ENCODE data around the gene SMIM22.

GRCh38 chr16:4778050-4778392, 17.1 kb upstream of the SMIM22 start:
- TF ChIP-seq, protein P1, sequence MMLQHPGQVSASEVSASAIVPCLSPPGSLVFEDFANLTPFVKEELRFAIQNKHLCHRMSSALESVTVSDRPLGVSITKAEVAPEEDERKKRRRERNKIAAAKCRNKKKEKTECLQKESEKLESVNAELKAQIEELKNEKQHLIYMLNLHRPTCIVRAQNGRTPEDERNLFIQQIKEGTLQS (IDR thresholded peaks at IDR 0.05), result no peak
- TF ChIP-seq YY1 (IDR thresholded peaks at IDR 0.05), result no peak
- TF ChIP-seq, protein P2, sequence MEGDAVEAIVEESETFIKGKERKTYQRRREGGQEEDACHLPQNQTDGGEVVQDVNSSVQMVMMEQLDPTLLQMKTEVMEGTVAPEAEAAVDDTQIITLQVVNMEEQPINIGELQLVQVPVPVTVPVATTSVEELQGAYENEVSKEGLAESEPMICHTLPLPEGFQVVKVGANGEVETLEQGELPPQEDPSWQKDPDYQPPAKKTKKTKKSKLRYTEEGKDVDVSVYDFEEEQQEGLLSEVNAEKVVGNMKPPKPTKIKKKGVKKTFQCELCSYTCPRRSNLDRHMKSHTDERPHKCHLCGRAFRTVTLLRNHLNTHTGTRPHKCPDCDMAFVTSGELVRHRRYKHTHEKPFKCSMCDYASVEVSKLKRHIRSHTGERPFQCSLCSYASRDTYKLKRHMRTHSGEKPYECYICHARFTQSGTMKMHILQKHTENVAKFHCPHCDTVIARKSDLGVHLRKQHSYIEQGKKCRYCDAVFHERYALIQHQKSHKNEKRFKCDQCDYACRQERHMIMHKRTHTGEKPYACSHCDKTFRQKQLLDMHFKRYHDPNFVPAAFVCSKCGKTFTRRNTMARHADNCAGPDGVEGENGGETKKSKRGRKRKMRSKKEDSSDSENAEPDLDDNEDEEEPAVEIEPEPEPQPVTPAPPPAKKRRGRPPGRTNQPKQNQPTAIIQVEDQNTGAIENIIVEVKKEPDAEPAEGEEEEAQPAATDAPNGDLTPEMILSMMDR (IDR thresholded peaks at IDR 0.05; ENCODE audit: low read depth, low read length, missing input control), result no peak

All from liver (tissue), 3 donors.